ENCODE measurements around the gene SLC41A2.
"Not testable (repeated sequence)": the region's sequence is repeated elsewhere in the genome, so short reads cannot be mapped to it uniquely, and the experiment has no call there.

The SLC41A2 gene

GRCh38 chr12:104958001-104958804 lies at the start of gene SLC41A2:
Gene SLC41A2, minus strand, starts transcription at chr12:104958290. Its CDS starts 29,763 bp downstream, at chr12:104928527.
- DNase-seq (ENCODE audit: low spot score) = peak; percentile 57

DNA sequence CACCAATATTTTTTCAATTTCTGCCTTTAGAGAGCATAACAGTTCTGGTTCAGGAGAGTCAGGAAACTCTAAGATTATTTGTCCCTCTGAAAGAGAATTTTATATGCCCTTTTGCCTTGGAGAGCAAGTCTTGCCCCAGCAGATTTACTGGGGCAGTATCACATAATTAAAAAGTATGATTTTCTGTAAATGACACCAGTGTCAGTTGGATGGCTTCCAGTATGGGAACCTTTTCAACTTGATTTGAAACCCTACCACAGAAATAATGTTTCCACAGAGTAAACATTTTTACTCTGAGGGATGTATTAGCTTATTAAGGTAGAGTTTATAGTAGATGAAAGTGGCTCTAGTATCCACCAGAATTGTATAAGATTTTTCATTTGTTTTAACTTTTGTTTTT lies 43.4 kb upstream of the SLC41A2 start:
- DNase-seq (ENCODE audit: low spot score) = no peak

- no peak for DNase-seq (ENCODE audit: low spot score)
Measured at GRCh38 chr12:104999347-104999685, 41.2 kb upstream of the SLC41A2 start.

GRCh38 chr12:104998423-104999346 lies 40.6 kb upstream of the SLC41A2 start:
- DNase-seq (ENCODE audit: low spot score) = no peak

- no peak for DNase-seq (ENCODE audit: low spot score)
Measured at GRCh38 chr12:104997541-104997940, 39.5 kb upstream of the SLC41A2 start.

- no peak for DNase-seq (ENCODE audit: low spot score)
Measured at GRCh38 chr12:104994336-104994735, 36.2 kb upstream of the SLC41A2 start.

- no peak for DNase-seq (ENCODE audit: low spot score)
Measured at GRCh38 chr12:104991565-104992128, 33.6 kb upstream of the SLC41A2 start.

DNA sequence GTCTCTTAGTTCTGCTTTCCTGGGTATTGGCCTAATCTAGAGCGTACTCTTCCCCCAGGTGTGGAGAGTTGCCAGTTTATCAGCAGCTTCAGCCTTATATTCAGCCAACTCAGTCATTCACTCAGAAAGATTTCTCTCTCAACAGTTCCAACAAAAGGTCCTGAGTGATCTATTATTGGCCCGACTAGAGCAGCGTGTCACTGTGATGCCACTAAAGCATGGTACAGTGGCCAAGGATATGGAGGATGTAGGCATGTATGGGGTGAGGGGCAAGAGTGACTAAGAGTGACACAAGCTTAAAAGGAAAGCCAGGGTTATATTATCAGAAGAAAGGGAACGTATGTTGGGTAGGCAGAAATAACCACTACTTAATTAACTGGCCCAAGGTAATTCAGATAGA lies 32.9 kb upstream of the SLC41A2 start:
- no peak for DNase-seq (ENCODE audit: low spot score)

DNA sequence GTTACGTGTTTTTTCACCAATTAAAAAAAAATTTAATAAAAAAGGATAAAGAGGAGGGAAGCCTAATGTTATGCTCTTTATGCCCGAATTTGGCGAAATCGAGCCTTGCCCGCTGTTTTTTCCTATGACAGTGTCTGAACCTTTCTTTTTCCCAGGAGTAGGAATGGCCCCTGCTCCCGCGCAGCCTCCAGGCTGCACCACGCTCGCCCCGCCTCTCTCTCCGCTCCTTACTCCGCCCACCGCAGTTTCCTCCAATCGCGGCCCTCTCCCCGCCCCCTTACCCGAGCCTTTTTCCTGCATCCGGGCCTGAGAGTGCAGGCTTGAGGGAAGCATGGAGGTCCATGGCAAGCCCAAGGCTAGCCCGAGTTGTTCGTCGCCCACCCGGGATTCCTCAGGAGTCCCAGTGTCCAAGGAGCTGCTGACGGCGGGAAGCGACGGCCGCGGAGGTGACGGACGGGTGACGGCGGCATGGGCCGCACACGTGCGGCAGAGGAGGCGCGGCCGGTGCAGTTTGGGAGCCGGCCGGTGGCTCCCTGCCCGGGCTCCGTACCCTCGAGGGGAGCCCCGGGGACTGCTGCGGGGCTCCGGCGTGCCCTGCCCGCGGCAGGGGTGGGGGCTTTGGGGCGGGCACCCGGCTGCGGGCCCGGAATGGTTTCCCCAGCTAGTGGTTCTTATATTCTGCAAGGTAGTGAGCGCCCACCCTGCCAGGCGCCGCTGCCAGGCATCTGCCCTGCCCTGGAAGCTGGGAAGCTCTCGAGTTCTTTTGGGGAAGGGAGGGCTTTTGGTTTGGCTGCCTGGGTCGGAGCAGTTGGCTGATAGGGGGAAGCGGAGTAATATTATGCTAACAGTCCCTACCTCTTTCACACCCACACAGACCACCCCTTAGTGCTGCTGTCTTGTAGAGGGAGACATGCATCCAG lies 28.2 kb upstream of the SLC41A2 start, which contains the start of gene NOPCHAP1:
NOPCHAP1 (plus strand) TSS at position 295 of the 920 bp plus-strand sequence; CDS start at position 332, 37 bp downstream.
- peak; percentile 89 for DNase-seq (ENCODE audit: low spot score)

- DNase-seq (ENCODE audit: low spot score) = no peak
Measured at GRCh38 chr12:104985206-104985605, 27.1 kb upstream of the SLC41A2 start.

- not testable (repeated sequence) for DNase-seq (ENCODE audit: low spot score)
Measured at GRCh38 chr12:104977688-104978087, 19.6 kb upstream of the SLC41A2 start.

DNA sequence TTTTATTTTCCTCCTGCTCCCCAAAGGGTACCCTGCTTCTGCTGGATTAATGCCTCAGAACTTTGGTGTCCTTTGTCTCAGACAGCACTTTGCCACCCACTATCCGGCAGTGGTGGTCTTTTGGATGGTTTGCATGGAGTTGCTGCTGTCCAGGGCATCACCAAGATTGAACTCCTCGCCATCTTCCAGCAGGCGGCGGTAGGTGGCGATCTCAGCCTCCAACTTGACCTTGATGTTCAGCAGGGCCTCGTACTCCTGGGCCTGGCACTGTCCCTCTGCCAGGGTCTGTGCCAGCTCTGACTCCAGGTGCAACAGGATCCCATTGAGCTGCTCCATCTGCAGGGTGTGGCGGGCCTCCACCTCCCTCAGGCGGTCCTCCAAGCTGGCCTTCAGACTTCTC lies 18.6 kb upstream of the SLC41A2 start:
- DNase-seq (ENCODE audit: low spot score) = no peak

GRCh38 chr12:104975587-104976343 lies 17.7 kb upstream of the SLC41A2 start:
- no peak for DNase-seq (ENCODE audit: low spot score)

- DNase-seq (ENCODE audit: low spot score) = peak; percentile 50
Measured at GRCh38 chr12:104974626-104975290, 16.7 kb upstream of the SLC41A2 start.

DNA sequence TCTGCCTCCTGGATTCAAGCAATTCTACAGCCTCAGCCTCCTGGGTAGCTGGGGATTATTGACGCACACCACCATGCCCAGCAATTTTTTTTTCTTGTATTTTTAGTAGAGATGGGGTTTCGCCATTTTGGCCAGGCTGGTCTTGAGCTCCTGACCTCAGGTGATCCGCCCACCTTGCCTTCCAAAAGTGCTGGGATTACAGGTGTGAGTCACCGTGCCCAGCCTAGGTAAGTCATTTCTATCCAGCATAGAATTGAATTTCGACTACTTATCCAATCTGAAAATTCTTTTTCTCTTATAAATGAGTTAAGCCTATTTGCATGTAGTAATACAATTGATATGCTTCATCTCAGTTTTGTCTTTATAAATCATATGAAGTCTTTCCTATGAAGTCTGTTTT lies 15.2 kb upstream of the SLC41A2 start:
- no peak for DNase-seq (ENCODE audit: low spot score)

- no peak for DNase-seq (ENCODE audit: low spot score)
Measured at GRCh38 chr12:104971306-104971705, 13.2 kb upstream of the SLC41A2 start.

GRCh38 chr12:104969343-104969742 lies 11.3 kb upstream of the SLC41A2 start:
- no peak for DNase-seq (ENCODE audit: low spot score)

DNA sequence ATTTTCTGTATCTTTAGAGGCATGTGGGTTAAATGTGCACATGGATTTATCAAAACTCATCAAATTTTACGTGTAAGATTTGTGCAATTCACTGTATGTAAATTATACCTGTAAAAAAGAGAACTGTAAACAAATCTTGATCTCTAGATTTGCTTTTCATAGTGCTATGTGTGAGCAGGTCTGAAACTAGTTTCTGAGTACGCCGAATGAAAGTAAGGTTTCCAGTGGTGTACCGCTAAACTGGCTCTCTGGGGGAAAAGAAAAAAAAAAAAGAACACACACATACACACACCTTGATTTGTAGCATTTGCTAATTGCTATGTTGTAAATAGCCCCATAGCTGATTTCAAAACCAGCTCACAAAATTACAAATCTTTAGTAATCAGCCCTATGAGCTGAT lies 8.6 kb upstream of the SLC41A2 start:
- no peak for DNase-seq (ENCODE audit: low spot score)

DNA sequence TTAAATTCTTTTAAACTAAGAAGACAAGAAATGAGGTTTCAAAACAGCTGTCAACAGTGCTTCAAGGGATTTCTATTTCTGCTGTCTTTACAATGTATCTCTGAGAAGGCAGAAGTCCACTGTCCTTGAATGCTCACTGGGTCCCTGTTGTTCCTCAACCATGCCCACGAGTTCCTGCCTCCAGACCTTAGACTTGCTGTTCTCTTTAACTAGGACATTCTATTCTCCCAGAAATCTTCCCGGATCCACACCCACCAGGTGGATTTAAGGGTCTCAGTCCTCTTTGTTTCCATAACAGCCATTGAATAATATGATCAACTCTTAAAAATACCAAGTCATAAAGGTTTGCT lies 6.7 kb upstream of the SLC41A2 start:
- no peak for DNase-seq (ENCODE audit: low spot score)

- DNase-seq (ENCODE audit: low spot score) = no peak
Measured at GRCh38 chr12:104964167-104964855, 6.2 kb upstream of the SLC41A2 start.

Measured in globus pallidus (tissue), 1 donor.